GM15510 (cell line): Measurements from ENCODE around the gene TCF4.

Experiments
- POLR2A ChIP-seq: IDR thresholded peaks from 3 replicates; pipeline ENCODE4 v1.6.1; 2011; ENCODE audit warnings: borderline replicate concordance; ENCODE audit not compliant: insufficient read length; ENCODE audit errors: extremely low read depth

Gene TCF4

DNA sequence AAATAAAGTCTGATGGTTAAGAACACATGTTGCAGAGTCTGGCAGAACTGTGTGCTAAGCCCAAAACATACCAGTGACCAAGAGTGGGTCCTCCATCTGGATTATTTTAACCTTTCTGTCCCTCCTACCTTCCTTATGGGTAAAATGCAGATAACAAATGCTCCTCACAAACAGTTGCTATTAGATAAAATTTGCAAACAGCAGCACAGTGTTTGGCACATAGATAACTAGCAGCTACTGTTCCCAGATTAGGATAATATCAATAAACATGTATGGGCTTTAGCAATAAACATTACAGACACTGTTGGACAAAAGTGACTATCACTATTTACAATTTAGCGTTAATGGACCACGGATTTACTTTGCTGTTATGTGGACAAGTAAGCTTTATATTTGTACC lies 154.9 kb downstream of the TCF4 start:
- no peak for TF ChIP-seq POLR2A

DNA sequence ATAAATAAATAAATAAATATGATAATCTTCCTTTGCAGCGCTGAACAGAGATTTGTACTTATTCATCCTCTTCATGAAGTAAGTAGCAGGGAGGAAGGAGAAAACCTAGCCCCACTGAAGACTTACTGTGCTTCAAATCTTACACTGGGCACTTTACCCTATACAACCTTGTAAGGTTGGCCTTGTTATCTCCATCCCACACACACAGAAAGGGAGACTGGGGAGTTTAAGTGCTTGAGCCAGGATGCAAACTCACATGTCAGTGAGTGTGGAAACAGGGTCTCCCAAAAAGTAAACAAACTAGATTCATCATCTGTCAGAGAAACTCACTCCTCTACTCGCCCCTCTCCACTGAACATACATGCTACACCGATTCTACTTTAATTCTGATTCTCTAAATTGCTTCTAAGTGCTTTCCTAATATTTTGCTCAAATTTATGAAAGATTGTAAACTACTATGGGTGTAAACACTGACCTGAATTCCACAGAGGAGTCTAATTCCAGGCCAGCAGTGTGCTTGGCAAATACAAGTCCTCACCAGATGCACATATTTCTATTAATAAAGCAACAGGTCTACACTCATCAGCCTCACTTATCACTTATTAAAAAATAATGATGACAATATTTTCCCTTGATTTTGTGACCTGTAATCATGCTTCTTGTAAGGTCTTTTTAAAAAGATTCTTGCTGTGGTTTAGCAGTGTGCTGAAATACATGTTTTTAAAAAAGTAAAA lies 155.5 kb downstream of the TCF4 start:
- no peak for TF ChIP-seq POLR2A

DNA sequence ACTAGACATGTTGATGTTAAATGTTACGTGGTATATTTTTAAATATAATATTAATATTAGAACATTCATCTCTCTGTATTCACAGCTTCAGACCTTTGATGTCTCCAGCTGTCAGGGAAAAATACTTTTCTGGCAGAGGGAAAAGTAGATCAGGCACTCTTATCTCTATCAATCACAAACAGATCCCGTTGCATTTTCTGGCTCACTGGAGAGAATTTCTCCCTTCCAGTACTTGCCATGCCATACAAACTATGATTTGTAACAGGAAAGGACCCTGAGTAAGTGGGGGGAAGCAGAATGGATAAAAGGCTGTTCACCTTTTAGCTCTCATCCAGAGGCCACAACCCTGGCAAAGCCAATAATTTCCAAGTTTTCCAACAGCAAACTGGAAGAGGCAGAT lies 158.0 kb downstream of the TCF4 start:
- TF ChIP-seq POLR2A = no peak

DNA sequence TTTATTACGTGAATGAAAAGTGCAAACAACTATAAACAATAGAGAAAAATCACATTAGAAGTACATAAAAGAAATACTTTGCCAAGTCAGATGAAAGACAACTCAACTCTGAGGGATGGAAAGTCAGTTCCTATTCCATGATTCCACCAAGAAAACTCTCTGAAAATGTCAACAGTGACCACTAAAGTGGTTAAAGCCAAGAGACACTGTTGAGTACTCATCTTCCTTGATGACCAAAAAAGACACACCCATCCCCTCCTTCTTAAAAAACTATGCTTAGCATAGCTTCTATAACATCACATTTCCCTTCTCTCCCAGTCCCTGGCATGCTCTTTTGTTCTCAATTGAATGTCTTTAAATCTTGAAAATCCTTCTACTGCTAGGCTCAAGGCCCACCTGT lies 160.0 kb downstream of the TCF4 start:
- TF ChIP-seq POLR2A = no peak

DNA sequence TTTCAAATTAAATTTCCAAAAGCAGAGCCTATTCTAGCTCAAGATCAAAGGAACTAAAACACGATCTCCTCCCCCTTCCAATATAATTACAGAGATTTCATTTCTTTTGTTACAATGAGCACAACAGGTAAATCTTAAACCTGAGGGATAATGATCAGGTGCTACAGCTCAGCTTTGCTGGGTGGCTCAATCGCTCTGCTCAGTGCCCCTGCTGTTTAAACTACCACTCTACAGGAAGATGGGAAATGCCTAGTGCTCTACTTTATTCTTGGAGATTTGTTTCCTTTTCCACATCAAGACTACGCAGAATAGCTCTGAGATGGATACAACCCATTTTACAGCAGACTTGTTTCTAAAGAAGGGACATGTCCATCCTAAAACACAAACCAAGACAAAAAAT lies 162.3 kb downstream of the TCF4 start:
- TF ChIP-seq POLR2A = no peak

DNA sequence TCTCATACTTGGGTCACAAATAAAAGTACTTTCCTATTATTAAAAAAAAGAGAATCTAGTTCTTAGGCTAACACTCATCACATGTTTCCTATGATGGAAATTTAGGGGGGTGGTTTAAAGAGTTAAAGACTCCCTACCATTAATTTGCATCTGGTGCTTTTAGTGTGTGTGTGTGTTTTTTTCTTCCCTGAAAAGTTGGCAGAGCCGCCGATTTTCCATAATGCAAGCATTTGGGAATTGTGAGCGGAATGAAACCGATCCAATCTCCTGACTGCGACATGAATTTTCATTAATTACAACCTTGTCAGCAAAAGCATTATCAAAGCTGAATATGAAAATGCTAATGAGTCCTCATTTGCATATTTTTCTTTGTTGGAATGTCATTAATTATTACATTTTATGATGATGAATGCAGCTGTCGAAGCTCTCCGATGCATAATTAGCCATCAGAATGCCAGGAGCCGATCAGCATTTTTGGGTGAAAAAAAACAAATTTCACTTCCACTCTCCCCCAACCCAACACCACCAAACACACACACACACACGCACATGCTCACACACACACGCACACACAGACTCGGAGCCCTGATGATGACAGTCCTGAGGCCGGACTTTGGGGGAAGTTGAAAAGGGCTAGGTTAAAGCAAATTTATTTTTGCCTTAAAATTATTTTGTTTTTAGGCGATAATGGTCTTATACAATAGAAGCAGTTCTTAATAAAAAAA lies 165.4 kb downstream of the TCF4 start:
- TF ChIP-seq POLR2A = no peak

DNA sequence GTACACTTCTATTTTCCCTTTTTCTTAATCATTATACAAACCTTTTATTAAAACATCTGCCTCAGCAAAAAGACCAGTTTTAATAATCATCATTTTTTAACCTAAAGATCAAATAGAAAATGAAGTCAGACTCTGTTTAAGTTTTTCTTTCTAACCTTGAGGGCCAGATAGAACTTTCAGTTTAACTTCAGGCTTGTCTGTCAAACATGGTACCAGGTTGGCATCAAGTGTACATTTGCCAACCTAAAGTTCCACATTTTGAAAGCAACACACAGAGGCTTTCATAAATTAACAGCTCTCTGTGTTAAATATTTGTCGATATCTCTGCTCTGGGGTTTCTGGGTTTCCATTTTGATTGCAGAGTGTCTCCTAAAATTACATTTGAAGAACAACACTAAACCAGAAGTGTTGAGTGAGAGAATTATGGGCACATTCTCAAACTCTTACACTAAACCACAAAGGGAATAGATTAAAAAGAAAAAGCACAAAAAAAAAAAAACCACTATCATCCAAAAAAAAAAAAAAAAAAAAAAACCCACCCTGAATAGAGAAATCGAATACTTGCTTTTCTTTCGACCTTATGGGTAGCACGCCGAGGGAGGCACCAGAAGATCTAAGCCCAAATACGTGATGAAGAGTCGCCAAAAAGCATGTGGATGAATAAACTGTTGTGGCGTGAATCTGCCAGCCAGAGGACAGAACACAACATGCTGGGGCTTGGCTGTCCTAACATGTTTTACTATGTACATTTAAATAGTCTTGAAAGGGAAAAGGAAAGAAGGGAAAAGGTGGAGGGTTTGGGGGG lies 166.2 kb downstream of the TCF4 start:
- no peak for TF ChIP-seq POLR2A

DNA sequence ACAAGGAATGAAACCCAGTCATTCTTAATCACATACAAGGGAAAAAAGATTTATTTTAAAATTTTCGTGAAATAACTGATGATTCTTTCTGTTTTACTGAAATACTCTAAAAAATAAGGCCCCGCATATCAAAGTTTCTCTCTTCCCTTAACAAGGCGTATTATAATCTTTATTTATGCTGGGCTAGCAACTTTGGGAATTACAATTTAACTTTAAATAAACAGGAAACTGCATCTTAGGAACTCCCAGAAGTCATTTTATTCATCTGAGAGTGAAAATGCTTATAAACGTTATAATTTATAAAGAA lies 166.7 kb downstream of the TCF4 start:
- no peak for TF ChIP-seq POLR2A

DNA sequence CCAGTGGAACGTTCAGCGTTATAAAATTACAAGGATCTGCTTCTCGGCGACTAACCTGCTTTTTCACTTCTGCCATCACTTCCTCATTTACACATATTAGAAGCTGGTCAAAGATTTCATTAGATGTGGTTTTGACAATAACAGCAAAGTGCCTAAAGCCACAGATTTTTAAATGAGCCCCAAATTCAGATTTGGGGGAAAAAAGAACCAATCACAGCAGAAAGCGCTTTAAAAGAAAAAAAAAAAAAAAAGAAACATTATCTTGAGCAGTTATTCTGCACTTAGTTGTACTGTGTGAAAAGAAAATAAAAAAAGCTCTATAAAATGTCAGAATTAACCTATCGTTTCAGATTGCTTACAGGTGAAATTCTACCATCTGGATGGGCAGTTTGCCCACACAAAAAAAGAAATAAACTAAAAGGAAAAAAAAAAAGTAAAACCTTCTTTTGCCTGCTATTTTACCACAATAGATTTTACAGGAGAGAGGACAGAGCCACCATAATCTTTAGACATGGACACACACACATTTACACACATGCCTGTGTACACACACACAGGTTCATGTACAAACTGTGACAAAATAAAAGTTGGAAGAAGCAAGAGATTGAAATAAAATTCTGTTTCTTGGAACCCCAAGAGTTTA lies 167.2 kb downstream of the TCF4 start:
- no peak for TF ChIP-seq POLR2A

DNA sequence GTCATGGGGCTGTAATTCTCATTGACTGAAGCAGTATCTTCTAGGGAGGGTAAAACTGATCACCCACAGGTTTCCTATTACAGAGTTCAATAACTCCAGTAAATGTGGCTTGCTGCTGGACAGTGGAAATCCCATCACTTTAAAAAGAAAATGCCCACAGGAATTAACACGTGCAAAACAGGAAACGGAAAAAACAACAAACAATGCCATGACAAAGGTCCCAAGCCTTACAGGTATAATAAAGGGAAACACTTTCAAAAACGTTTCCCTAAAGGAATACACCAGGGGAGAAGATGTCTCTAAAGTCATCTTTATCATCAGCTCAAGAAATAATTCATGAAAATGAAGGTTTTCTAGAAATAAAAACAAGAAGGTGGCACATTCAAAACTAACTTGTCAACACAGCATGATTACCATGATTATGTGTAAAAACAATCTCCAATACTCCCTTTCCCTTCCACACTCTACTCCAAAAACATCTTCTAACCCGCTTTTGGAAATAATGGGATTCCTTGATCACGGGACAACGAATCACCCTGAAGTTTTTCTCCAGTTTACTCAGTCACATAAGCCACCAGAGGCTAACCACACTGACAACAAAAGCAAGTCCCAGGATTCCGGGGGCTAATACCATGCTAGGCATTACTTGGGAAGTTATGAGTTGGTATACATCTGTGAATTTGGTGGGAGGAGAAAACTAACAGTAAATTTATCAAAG lies 167.9 kb downstream of the TCF4 start:
- no peak for TF ChIP-seq POLR2A

DNA sequence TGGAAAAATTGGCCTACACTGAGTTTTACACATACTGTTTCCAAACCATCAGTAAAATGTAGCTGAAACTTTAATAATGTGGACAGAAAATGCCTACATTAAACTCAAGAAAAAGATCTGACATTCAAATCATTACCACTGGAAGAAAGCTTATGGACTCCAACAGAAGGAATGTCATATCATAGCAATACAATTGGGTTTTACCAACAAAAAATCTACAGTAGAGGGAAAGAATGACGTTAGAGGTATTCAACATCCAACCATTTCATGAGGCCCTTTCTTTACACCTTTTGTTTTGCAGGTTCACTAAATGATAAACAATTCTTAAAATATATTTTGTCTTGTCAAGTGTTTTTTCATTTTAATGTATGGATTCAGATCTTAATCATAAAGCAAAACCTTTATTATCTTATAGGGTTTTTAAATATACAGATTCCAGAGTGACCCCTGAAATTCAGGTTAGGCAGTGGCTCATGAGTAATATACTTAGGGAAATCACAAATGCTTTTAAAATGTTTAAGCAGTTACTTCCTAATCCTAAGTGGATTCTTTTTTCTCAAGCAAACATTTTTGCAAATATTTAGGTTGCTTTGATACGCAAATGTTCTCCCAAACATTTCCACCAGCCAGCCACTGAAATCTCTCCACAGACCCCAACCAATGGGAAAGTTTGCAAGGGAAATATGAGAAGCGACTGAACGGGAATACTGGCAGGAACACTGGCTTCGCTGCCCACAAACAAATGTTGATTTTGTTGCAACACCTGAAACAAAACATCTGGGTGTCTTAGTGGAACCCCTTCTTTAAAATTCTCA lies 168.7 kb downstream of the TCF4 start:
- TF ChIP-seq POLR2A = no peak

DNA sequence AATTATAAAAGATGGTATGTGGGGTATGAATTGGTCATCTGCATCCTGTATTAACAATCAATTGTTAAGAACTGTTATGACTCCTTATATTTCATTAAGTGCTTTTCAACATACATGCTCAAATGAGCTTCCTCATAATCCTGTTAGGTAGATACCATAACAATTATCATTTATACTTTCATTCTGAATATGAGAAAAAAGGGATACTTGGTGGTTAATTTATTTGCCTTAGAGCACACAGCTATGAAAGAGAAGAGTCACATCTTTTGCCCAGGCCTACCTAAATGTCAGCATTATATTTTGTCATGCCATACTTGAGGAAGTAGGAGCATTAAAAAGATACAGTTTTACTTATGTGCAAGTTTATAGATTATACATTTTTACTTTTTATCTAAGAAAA lies 169.6 kb downstream of the TCF4 start:
- no peak for TF ChIP-seq POLR2A

DNA sequence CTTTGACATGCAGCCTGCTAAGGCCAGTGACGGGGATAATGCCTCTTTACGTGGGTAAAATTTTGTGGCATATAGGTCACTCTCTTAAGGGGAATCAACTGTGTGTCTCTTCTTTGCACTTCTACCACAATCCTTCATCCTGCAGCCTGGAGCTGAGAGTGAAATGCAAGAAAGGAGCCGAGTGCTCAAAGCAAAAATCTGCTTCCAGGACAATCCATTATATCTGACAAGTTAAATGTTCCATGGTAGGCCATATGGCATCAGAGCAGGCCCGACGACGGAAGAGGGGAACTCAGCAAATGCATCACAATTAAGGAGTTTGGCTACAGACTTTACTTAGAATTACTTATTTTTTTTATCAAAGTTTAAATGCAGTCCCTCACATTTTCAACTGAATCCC lies 171.2 kb downstream of the TCF4 start:
- TF ChIP-seq POLR2A = no peak

DNA sequence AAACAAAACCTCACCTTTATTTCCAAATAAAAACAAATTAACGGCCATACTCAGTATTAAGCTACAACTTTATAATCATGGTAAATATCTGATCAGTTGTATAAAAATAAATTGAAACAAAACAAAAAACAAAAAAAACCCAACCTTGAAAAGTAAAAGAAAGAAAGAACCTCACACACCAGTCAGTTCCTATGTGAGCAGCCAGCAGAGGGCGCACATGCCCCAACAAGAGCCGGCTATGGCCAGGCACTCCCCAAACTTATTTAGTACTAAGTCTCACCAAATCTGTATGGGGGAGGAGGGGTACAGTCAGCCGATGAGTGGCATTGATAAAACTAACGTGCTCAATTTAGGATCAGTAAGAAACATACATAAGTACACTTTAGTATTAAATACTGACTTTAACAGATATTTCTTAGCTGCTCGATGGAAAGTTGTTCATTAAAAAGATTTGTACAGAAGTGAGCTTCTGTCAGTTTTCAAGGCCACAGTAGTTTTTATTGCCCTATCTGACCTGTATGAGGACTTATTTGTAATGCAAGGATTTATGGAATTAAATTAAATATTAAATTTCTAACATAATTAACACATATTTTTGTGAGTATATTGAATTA lies 172.6 kb downstream of the TCF4 start:
- TF ChIP-seq POLR2A = no peak

DNA sequence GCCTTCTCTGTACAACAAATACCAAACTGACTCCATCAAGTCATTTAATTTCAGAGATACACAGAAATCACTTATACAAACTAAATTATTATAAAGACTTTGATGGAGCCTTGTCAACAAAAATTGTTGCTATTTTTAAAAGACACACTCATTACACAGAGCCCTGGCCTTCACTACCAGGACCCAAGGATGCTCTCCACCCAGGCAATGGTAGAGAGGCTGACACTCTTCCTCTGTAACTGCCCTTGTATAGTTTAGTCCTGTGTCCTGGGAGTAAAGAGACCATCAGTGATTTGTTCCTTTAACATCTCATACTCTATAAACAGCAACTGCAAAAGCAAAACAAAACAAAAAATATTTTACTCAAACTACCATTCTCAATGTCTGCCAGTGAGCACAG lies 173.5 kb downstream of the TCF4 start:
- no peak for TF ChIP-seq POLR2A
